ENCODE measurements around the gene GLTPD2. TPM values are rescaled to one million over a fixed set of nuclear protein-coding genes. Genes with fewer than 3 reads are reported as not detected.

GLTPD2 gene
- total RNA-seq, 1 experiment from 2014 or later: not detected

- H3K27me3 ChIP-seq (ENCODE audit: control insufficient read depth, insufficient read depth, low read length): no peaks in the 10 kb centered on the region
- no peak for DNase-seq (ENCODE audit: low read depth, low spot score)
Observed at GRCh38 chr17:4818276-4818675, 29.5 kb downstream of the GLTPD2 start.

GRCh38 chr17:4822835-4823234 lies 34.1 kb downstream of the GLTPD2 start:
- H3K27me3 ChIP-seq (ENCODE audit: control insufficient read depth, insufficient read depth, low read length): no peaks in the 10 kb centered on the region
- no peak overlapping the region for H3K4me3 ChIP-seq (ENCODE audit: low read depth in 2 of 2, low read length in 2 of 2)
- H3K4me1 ChIP-seq (ENCODE audit: control insufficient read depth, insufficient read depth, low read length): no peaks in the 10 kb centered on the region
- ATAC-seq (no peak), DNase-seq (ENCODE audit: low read depth, low spot score) (no peak)
- in situ Hi-C loops (cut with HindIII; ENCODE audit: low pct_unique_long_range_greater_than_20kb, low sequenced_read_pairs): no loop called here
- intact Hi-C loops (cut with micrococcal nuclease; ENCODE audit: unreplicated experiment): no loop called here
- no peaks in the 10 kb centered on the region for H3K9me3 ChIP-seq (ENCODE audit: control insufficient read depth, insufficient read depth, low read depth, low read length)
- H3K27ac ChIP-seq (ENCODE audit: low read length): no peak overlapping the region
- POLR2A ChIA-PET: no interaction called here
- no peaks in the 10 kb centered on the region for H3K36me3 ChIP-seq (ENCODE audit: control insufficient read depth, insufficient read depth, low read length)
- BruUV-seq (replicated peaks): no TSS peak
- CTCF ChIA-PET: no interaction called here
- TF ChIP-seq POLR2AphosphoS5 (IDR thresholded peaks at IDR 0.05; ENCODE audit: low read depth, low read length) (no peak), CTCF (IDR thresholded peaks at IDR 0.05) (no peak), TCF7L2 (IDR thresholded peaks at IDR 0.05; ENCODE audit: low read depth, low read length) (no peak), SIN3A (IDR thresholded peaks at IDR 0.05; ENCODE audit: borderline replicate concordance, insufficient read depth, low read depth, low read length) (no peak), REST (IDR thresholded peaks at IDR 0.05; ENCODE audit: insufficient read depth in 1 of 2, low read depth in 2 of 2, low read length in 1 of 2) (no peak)

More at GRCh38 chr17:4818276-4818675, 29.5 kb downstream of the GLTPD2 start:
- no peak overlapping the region for H3K4me3 ChIP-seq (ENCODE audit: low read depth in 2 of 2, low read length in 2 of 2)
- no peak overlapping the region for H3K27ac ChIP-seq (ENCODE audit: low read length)
- intact Hi-C loops (cut with micrococcal nuclease; ENCODE audit: unreplicated experiment): no loop called here
- ChIA-PET POLR2A (interaction anchor here (0.5 kb wide), 1 partner anchor 120 kb away, joined by 10 read pairs; no protein-coding TSS in a partner anchor), CTCF (interaction anchor here (0.6 kb wide), 1 partner anchor 71 kb away, joined by 9 read pairs; no protein-coding TSS in a partner anchor)
- in situ Hi-C loops (cut with HindIII; ENCODE audit: low pct_unique_long_range_greater_than_20kb, low sequenced_read_pairs): no loop called here
- ATAC-seq: peak; percentile 64; the same call in 1 of the 2 replicates
- no peak for TF ChIP-seq SIN3A (IDR thresholded peaks at IDR 0.05; ENCODE audit: borderline replicate concordance, insufficient read depth, low read depth, low read length)
- TF ChIP-seq CTCF (IDR thresholded peaks at IDR 0.05): no peak
- no peak for TF ChIP-seq REST (IDR thresholded peaks at IDR 0.05; ENCODE audit: insufficient read depth in 1 of 2, low read depth in 2 of 2, low read length in 1 of 2)
- no peak for TF ChIP-seq TCF7L2 (IDR thresholded peaks at IDR 0.05; ENCODE audit: low read depth, low read length)
- no peak for TF ChIP-seq POLR2AphosphoS5 (IDR thresholded peaks at IDR 0.05; ENCODE audit: low read depth, low read length)
- no TSS peak for BruUV-seq (replicated peaks)
- H3K9me3 ChIP-seq (ENCODE audit: control insufficient read depth, insufficient read depth, low read depth, low read length): no peaks in the 10 kb centered on the region
- no peaks in the 10 kb centered on the region for H3K36me3 ChIP-seq (ENCODE audit: control insufficient read depth, insufficient read depth, low read length)
- H3K4me1 ChIP-seq (ENCODE audit: control insufficient read depth, insufficient read depth, low read length): no peaks in the 10 kb centered on the region

All from Panc1 (cell line).